Measurements from ENCODE around the gene KAT8. TPM values are rescaled to one million over a fixed set of nuclear protein-coding genes. Genes with fewer than 3 reads are reported as not detected.

The KAT8 gene
- total and polyA plus RNA-seq, 9 of the 15 experiments (the other 6 are each of a cell fraction or from before 2014, with no cell fraction given): 10.0 to 98.5 (median 76.4) TPM

GRCh38 chr16:31073970-31074813, 43.3 kb upstream of the KAT8 start, which contains the start of the genes ZNF646 and ZNF668 (continued):
- no peak for TF ChIP-seq CREB5 (CRISPR knock-in tag; IDR thresholded peaks at IDR 0.05)
- TF ChIP-seq GATAD2B (IDR thresholded peaks at IDR 0.05; ENCODE audit: borderline replicate concordance): no peak
- peak in 1 of 2 experiments; percentile 90; a peak in 2 of 4 replicates for TF ChIP-seq HDAC1 (IDR thresholded peaks at IDR 0.05)
- no peak for TF ChIP-seq CHD2 (IDR thresholded peaks at IDR 0.05; ENCODE audit: low read depth, low read length)
- no peak for TF ChIP-seq HSF4 (CRISPR knock-in tag; IDR thresholded peaks at IDR 0.05; ENCODE audit: borderline replicate concordance)
- no peak for TF ChIP-seq ZNF740 (CRISPR knock-in tag; IDR thresholded peaks at IDR 0.05)
- no peak for TF ChIP-seq ZNF740 (tag; IDR thresholded peaks at IDR 0.05)
- peak; percentile 66 for TF ChIP-seq POU5F1 (IDR thresholded peaks at IDR 0.05; ENCODE audit: borderline replicate concordance, low read depth, low read length, partially characterized antibody)
- no peak for TF ChIP-seq RREB1 (CRISPR knock-in tag; IDR thresholded peaks at IDR 0.05)
- TF ChIP-seq GTF2F1 (IDR thresholded peaks at IDR 0.05; ENCODE audit: low read depth, low read length): no peak
- TF ChIP-seq PRMT5 (CRISPR knock-in tag; IDR thresholded peaks at IDR 0.05): no peak
- TF ChIP-seq ZNF586 (CRISPR knock-in tag; conservative IDR thresholded peaks at IDR 0.05): no peak
- no peak for TF ChIP-seq IRF2 (CRISPR knock-in tag; IDR thresholded peaks at IDR 0.05)
- TF ChIP-seq RAD21 (CRISPR knock-in tag; conservative IDR thresholded peaks at IDR 0.05 in 1 of 2, IDR thresholded peaks at IDR 0.05 in 1 of 2): no peak
- peak; percentile 62 for TF ChIP-seq XRCC5 (IDR thresholded peaks at IDR 0.05; ENCODE audit: low read depth, low read length)
- no peak for TF ChIP-seq BHLHE40 (IDR thresholded peaks at IDR 0.05; ENCODE audit: low read length)
- no peak for TF ChIP-seq PREB (CRISPR knock-in tag; IDR thresholded peaks at IDR 0.05)
- TF ChIP-seq RFX5 (IDR thresholded peaks at IDR 0.05; ENCODE audit: low read depth, low read length): no peak
